ENCODE results near the gene OVCA2. TPM values are rescaled to one million over a fixed set of nuclear protein-coding genes. Genes with fewer than 3 reads are reported as not detected.

The OVCA2 gene
- polyA plus RNA-seq, 1 donor: 9.3 TPM

DNA sequence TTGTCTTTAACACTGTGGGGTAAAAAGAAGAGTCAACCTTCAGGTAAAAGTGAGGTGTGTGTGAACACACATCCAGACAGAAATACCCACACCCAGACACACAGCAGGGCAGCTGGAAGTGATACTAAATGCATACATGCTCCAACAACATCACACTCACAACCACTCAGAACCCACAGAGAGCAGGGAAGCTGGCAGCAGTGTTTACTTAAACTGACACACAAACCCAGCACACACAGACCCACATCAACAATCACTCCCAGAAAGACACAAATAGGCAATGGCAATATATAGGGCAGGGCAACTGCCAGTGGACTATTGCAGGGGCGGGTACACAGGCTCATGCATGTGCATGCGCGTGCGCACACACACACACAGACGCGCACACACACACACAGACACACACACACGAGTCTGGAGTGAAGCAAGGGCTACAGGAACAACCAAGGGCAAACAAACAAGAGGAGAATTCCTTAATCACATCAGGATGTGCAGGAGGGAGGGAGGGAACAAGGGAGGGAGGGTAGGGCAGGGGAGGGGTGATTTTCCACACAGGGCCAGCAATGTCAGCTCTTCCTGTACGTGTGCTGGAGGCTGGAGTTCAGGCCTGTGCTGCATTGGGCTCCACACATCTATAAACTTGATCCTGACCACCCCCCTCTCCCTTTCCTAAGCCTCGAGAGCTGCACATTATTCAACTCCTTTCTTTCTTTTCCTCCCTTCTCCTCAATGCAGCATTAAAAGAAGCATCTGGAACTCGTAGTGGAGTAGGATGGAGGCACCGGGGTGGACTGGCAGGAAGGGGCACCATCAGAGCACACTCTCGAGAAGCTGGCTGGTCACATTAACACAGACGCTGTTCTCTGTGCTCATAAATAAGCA lies 43.2 kb downstream of the OVCA2 start:
- no peak for DNase-seq (ENCODE audit: low read depth)

DNA sequence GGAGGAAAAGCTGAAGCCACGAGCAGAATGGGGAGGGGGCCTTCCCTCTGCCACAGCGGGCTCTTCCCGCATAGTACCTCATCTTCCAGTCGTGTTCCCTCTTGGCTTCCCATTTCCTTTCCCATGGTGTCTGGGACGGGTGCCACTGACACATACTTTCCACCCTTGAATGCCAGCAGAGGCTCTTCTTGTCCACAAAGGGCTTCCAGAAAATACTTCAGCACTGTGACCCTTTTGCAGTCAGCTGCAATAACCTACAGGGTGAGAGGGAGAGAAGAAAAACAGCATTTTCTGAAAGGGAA lies 43.8 kb downstream of the OVCA2 start:
- DNase-seq (ENCODE audit: low read depth): no peak

DNA sequence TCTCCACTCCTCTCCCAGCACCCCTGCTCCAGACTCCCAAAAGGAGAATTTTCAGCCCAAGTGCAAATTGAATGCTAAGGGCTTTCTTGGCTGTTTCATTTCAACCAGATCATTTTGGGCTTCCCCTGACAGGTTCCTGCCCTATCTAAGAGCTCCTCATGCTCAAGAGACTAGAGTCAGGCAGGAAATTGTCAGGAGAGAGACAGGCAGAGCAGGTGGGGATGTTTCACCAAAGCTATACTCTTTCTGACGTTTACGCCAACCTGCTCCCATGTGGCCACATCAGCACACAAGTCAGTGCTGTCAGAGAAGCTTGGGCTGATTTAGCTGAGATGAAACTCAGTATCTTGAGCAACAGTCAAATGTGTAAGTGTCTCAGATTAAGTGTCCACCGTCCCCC lies 44.5 kb downstream of the OVCA2 start:
- DNase-seq (ENCODE audit: low read depth): no peak

DNA sequence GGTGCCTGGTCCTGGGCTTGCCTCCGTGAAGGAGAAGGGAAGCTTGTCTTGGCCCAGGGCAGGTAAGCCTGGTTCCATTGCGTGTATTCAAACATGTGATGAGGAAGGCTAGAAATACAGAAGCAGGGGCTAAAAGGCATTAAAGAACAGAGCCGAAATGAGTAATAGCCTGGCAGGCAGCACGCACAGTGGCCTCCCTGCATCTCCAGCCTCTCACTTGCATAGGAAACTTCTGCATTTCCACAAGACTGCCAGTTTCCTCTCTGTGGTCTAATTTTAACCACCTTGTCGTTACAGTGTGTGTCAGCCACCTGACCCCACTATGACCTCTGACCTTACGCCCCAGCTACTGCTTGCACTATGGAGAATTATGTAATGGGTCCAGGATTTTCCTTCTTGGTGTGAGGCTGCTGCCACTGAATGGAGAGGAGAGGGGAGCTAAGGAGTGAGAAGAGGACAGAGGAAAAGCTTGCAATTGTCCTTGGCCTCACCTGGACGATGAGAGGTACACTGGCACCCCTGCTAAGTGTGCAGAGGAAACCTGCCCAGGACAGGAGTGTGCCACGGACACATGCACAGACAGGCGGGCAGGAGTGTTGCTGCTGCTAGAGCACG lies 45.9 kb downstream of the OVCA2 start:
- DNase-seq (ENCODE audit: low read depth): no peak

DNA sequence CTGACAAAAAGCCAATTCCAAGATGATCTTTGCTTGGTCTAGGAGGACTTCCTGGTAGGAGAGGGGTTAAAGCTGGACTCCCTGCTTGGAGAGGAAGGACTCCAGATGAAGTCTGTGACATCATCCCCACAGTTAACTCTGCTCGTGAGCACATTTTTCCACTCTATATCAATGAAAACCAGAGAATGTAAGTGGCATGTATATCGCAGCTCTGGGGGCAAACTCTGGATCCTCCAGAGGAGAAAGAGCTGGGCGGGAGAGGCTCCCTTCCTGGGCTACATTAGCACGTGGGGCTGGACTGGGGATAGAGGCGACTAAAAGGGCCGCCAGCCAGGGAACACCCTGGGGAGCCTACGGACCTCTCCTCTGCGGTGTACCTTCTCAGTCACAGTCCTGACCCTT lies 47.2 kb downstream of the OVCA2 start:
- DNase-seq (ENCODE audit: low read depth): no peak

DNA sequence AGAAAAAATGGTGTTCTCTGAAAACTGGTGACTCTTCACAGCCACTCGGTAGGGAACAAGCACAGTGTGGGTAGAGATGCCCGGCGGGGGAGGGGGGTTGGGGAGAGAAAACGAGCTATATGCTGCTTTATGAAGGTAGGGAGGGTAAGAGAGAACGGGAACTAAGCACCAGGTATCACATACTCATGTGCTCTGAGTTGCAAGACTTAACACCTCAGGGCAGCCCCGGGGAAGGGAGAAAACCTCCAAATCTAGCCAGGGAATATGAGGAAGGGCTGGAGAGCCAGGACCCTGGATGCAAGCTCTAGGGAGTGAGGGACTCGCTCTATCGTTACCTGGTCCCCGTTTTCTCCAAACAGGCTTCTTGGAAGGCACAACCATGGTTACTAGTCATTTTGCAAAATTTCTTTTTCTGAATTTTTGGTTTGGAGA lies 48.4 kb downstream of the OVCA2 start:
- no peak for DNase-seq (ENCODE audit: low read depth)

DNA sequence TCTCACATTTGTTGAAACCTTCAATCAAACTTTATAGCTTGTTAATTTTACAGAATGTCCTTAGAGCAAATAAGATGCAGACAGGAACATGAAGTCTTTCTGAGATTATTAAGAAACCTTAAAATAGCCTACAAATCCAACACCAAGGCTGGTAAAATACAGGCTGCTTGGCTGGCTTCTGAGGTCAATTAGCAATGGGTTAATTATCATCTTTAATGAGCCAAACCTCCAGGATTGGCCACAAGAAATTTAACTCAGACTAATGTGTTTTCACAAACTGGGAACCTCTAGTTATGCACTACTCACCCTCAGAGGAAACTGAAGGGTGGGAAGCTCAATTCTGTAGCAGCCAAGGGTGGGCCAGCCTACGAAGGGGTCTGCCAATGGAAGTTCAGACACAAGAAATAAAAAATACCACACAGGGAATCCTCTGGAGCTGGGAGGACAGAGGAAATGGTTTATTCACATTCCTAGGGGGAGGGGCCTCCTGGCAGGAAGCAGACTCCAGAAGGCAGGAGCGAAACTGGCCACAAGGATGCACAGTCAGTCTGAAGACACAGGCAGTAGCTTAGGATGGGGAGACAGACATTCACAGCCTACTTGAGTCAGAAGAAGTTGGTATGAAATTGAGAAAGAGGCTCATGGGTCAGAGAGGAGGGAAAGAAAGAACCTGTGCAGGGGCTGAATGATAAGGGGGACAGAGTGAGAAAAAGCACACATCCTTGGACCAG lies 49.1 kb downstream of the OVCA2 start:
- DNase-seq (ENCODE audit: low read depth): no peak

DNA sequence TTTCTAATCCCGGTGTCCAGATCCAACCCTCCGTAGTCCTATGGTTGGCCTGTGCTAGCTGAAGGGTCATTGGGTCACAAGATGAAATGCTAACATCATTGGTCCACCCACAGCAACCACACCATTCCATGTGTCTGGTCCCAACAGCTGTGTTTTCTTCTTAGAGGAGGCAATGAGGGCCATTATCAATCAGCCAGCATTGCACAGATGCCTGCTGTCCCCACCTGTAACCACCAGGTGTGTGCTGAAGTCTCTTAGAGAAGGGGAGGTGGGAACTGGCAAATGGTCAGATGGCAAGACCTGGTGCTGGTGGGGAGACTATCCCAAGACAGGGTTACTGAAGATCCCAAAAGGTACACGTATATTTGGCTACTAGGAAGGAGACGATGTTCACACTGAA lies 50.4 kb downstream of the OVCA2 start:
- DNase-seq (ENCODE audit: low read depth): no peak

Other genes starting within 250 kb of the OVCA2 start
- 7.9 TPM for gene SMYD4, start 212.1 kb upstream of the OVCA2 start, polyA plus RNA-seq (ENCODE audit: insufficient read length)
- 46.4 TPM for gene RPA1, start 212.0 kb upstream of the OVCA2 start, polyA plus RNA-seq (ENCODE audit: insufficient read length)
- gene RTN4RL1, start 16.7 kb upstream of the OVCA2 start, polyA plus RNA-seq (ENCODE audit: insufficient read length): 1.5 TPM
- 30.9 TPM for gene DPH1, start 11.9 kb upstream of the OVCA2 start, polyA plus RNA-seq (ENCODE audit: insufficient read length)
- 34.5 TPM for gene HIC1, start 13.1 kb downstream of the OVCA2 start, polyA plus RNA-seq (ENCODE audit: insufficient read length)

All from forelimb muscle (tissue), 1 donor.